Epidermal melanocyte (primary cell): ENCODE measurements around the gene AP1S2.
"Not testable (repeated sequence)": the region's sequence is repeated elsewhere in the genome, so short reads cannot be mapped to it uniquely, and the experiment has no call there.

Experiments
- DNase-seq: peaks from one replicate; pipeline ENCODE4 v3.0.0; 2011; ENCODE audit warnings: low spot score; ENCODE audit not compliant: insufficient read length

Gene AP1S2

GRCh38 chrX:15854712-15855567, at the start of gene AP1S2:
AP1S2 (minus strand) TSS chrX:15854813; CDS start chrX:15852524, 2,289 bp downstream.
- DNase-seq: peak; percentile 58

- DNase-seq: no peak
These were observed 48.6 kb upstream of the AP1S2 start for GRCh38 chrX:15903186-15903681.

- no peak for DNase-seq
These were observed 40.7 kb upstream of the AP1S2 start for GRCh38 chrX:15895334-15895733.

GRCh38 chrX:15894724-15895123, 40.1 kb upstream of the AP1S2 start:
- DNase-seq: no peak

GRCh38 chrX:15890463-15890862, 35.9 kb upstream of the AP1S2 start:
- no peak for DNase-seq

- DNase-seq: no peak
These were observed 33.4 kb upstream of the AP1S2 start for GRCh38 chrX:15888062-15888461.

- no peak for DNase-seq
These were observed 28.9 kb upstream of the AP1S2 start for GRCh38 chrX:15883540-15883863.

- DNase-seq: no peak
These were observed 28.3 kb upstream of the AP1S2 start for GRCh38 chrX:15882704-15883539.

- no peak for DNase-seq
These were observed 26.8 kb upstream of the AP1S2 start for GRCh38 chrX:15881381-15881897.

- DNase-seq: not testable (repeated sequence)
These were observed 23.3 kb upstream of the AP1S2 start for GRCh38 chrX:15877914-15878313.

GRCh38 chrX:15877380-15877779, 22.8 kb upstream of the AP1S2 start:
- no peak for DNase-seq

GRCh38 chrX:15874672-15875071, 20.1 kb upstream of the AP1S2 start:
- DNase-seq: no peak

GRCh38 chrX:15873566-15873965, 19.0 kb upstream of the AP1S2 start:
- DNase-seq: peak; percentile 42

- DNase-seq: no peak
These were observed 15.7 kb upstream of the AP1S2 start for GRCh38 chrX:15870310-15870709.

- no peak for DNase-seq
These were observed 15.1 kb upstream of the AP1S2 start for GRCh38 chrX:15869695-15870094.

GRCh38 chrX:15866147-15866546, 11.5 kb upstream of the AP1S2 start:
- no peak for DNase-seq

- no peak for DNase-seq
These were observed 10.0 kb upstream of the AP1S2 start for GRCh38 chrX:15864629-15865028.

- no peak for DNase-seq
These were observed 9.4 kb upstream of the AP1S2 start for GRCh38 chrX:15864023-15864422.

GRCh38 chrX:15860921-15861320, 6.3 kb upstream of the AP1S2 start:
- DNase-seq: no peak

GRCh38 chrX:15858051-15858450, 3.4 kb upstream of the AP1S2 start:
- DNase-seq: no peak

GRCh38 chrX:15856636-15857035, 2.0 kb upstream of the AP1S2 start:
- DNase-seq: no peak

- DNase-seq: no peak
These were observed 1.6 kb upstream of the AP1S2 start for GRCh38 chrX:15856222-15856587.
